Ovary (tissue), 3 donors: ENCODE data around the gene PRODH.
"Not testable (repeated sequence)": the region's sequence is repeated elsewhere in the genome, so short reads cannot be mapped to it uniquely, and the experiment has no call there.

Experiments
- EP300 ChIP-seq: sonication (generic); formaldehyde crosslinking; IDR thresholded peaks from one replicate; pipeline ENCODE4 v1.6.1; 2017; ENCODE audit warnings: antibody characterized with exemption
- POLR2A ChIP-seq: fragments of 450-650 bp; IDR thresholded peaks from one replicate; pipeline ENCODE4 v1.6.1; 2017; ENCODE audit warnings: antibody characterized with exemption, mild to moderate bottlenecking, moderate library complexity
- TF ChIP-seq, protein P1 (sequence below), 3 donors: fragments of 450-650 bp in 2 of 3; fragments of 200-600 bp in 1 of 3; IDR thresholded peaks; one replicate each; pipeline versions ENCODE4 v1.5.1 to v1.8.0; 2016 to 2022; ENCODE audit warnings: antibody characterized with exemption in 3 of 3, mild to moderate bottlenecking in 1 of 3
- donor health status: DM: no; HTN: no; CAD: no.

DNA sequence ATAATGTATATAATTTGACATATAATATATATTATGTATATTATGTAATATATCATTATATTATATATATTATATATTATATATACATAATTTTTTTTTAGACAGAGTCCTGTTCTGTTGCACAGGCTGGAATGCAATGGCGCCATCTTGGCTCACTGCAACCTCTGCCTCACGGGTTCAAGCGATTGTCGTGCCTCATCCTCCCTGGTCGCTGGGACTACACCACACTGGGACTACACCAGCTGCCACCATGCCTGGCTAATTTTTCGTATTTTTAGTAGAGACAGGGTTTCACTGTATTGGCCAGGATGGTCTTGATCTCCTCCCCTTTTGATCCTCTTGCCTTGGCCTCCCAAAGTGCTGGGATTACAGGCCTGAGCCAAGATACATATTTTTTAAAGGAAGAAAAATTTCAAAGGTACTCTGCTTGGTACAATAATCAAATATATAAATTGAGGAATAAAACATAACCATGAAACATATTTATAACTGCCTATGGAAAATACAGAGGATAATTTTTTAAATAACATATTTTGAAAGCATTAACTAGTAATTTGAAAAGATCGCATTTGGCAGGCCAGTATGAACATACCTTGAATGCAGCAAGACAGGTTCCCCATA, 39.9 kb downstream of the PRODH start:
- not testable (repeated sequence) for TF ChIP-seq POLR2A, EP300
- TF ChIP-seq, protein P1, sequence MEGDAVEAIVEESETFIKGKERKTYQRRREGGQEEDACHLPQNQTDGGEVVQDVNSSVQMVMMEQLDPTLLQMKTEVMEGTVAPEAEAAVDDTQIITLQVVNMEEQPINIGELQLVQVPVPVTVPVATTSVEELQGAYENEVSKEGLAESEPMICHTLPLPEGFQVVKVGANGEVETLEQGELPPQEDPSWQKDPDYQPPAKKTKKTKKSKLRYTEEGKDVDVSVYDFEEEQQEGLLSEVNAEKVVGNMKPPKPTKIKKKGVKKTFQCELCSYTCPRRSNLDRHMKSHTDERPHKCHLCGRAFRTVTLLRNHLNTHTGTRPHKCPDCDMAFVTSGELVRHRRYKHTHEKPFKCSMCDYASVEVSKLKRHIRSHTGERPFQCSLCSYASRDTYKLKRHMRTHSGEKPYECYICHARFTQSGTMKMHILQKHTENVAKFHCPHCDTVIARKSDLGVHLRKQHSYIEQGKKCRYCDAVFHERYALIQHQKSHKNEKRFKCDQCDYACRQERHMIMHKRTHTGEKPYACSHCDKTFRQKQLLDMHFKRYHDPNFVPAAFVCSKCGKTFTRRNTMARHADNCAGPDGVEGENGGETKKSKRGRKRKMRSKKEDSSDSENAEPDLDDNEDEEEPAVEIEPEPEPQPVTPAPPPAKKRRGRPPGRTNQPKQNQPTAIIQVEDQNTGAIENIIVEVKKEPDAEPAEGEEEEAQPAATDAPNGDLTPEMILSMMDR (IDR thresholded peaks at IDR 0.05), result not testable (repeated sequence)
